ENCODE measurements around the gene UPF1. TPM values are rescaled to one million over a fixed set of nuclear protein-coding genes. Genes with fewer than 3 reads are reported as not detected.

Gene UPF1
- total RNA-seq, 1 experiment from 2014 or later = 111 TPM

DNA sequence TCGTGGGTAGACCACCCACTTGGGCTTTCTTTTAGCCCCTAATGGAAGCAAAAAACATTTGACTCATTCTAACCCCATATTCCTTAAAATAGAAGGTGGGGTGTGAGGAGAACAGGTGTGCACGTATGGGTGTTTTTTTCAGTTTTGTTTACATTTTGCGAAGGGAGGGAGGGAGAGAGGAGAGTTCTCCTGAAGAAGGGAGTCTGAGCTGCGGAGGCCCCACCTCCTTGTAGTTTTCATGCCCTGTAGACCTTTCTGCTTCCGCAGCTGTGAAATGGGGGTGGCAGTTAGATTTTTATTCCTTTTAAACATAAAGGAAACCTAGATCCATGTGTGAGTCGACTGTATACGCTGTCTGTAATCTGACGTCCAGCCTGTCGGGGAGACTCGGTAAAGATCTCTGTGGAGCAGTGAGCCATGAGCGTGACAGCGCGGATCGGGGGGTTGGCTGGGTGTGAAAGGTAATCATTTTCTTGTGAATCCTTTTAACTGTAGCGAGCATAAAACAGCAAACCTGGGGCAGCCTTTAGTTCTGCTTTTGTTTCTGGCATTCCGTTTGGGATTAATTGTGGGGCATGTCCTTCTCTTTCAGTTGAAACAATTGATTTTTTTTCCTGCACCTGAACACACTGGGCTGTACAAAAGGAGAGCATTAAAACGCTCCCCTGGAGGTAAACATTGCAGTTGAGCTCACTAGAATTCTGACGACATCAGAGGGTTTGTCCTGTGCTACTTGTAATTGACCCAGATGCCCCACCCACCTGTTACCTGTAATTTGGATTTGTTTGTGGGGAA, 2.3 kb downstream of the UPF1 start:
- in situ Hi-C loops (cut with HindIII; ENCODE audit: low sequenced_read_pairs) = no loop called here
- DNase-seq (ENCODE audit: low spot score) = no peak

- in situ Hi-C loops (cut with HindIII; ENCODE audit: low sequenced_read_pairs) = no loop called here
- DNase-seq (ENCODE audit: low spot score) = no peak
These were observed 2.9 kb downstream of the UPF1 start for GRCh38 chr19:18834644-18834984.

GRCh38 chr19:18839465-18840287, 7.9 kb downstream of the UPF1 start:
- no peak for DNase-seq (ENCODE audit: low spot score)
- in situ Hi-C loops (cut with HindIII; ENCODE audit: low sequenced_read_pairs) = no loop called here

- in situ Hi-C loops (cut with HindIII; ENCODE audit: low sequenced_read_pairs) = no loop called here
- peak; percentile 52 for DNase-seq (ENCODE audit: low spot score)
These were observed 8.8 kb downstream of the UPF1 start for GRCh38 chr19:18840288-18841267.

DNA sequence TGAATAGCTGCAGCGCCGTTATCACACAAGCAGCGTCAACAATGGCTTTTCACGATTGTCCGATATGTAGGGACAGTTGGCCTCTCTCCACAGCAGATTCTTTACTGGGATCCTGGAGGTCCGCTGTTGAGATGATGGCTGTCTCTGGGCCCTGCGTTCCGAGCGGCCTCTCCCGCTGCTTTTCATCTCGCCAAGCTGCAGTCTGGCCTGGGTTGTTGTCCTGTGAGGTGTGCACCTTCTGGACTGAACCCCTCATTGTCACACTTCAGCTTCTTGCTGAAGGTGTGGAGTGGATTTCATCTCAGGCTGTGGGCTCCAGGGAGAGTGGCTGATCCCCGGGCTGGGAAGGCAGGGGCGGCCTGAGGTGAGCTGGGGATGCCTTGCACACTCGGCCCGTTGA, 9.6 kb downstream of the UPF1 start:
- no peak for DNase-seq (ENCODE audit: low spot score)
- in situ Hi-C loops (cut with HindIII; ENCODE audit: low sequenced_read_pairs) = no loop called here

DNA sequence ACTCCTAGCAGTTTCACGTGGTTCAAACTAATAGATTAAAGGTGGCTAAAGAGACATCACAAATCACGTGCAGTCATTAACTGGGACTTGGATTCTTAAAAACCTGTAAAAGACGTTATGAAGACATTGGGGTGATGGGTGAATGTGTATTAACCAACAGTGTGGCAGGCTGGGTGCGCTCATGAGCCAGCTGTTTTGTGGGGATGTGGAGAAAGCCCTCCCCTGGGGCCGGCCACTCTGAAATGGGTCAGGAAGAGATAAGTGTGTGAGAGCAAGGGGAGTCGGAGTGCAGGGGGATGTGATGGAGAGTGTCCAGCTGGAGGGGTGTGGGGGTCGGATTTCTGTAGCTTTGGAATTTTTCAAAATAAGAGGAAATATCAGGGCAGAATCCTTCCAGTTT, 10.4 kb downstream of the UPF1 start:
- DNase-seq (ENCODE audit: low spot score) = no peak
- in situ Hi-C loops (cut with HindIII; ENCODE audit: low sequenced_read_pairs) = no loop called here

- in situ Hi-C loops (cut with HindIII; ENCODE audit: low sequenced_read_pairs) = no loop called here
- DNase-seq (ENCODE audit: low spot score) = no peak
These were observed 12.2 kb downstream of the UPF1 start for GRCh38 chr19:18843960-18844359.

- DNase-seq (ENCODE audit: low spot score) = no peak
- in situ Hi-C loops (cut with HindIII; ENCODE audit: low sequenced_read_pairs) = no loop called here
These were observed 13.1 kb downstream of the UPF1 start for GRCh38 chr19:18844806-18845329.

DNA sequence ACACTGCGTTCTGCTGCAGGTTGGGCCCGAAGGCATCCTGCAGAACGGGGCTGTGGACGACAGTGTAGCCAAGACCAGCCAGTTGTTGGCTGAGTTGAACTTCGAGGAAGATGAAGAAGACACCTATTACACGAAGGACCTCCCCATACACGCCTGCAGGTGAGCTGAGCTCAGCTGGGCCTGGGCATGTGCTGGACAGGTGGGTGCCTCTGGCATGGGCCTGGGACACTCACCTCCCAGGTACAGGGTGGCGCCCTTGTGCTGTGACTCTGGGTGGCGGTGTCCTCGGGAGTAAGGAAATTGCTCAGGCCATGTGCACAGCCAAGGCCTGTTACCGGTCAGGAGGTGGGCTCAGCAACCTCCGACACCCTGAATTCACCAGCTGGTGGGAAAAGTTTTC, 14.2 kb downstream of the UPF1 start:
- in situ Hi-C loops (cut with HindIII; ENCODE audit: low sequenced_read_pairs) = no loop called here
- DNase-seq (ENCODE audit: low spot score) = no peak

GRCh38 chr19:18846862-18847548, 15.2 kb downstream of the UPF1 start:
- in situ Hi-C loops (cut with HindIII; ENCODE audit: low sequenced_read_pairs) = no loop called here

GRCh38 chr19:18847549-18848463, 16.0 kb downstream of the UPF1 start:
- DNase-seq (ENCODE audit: low spot score) = no peak
- in situ Hi-C loops (cut with HindIII; ENCODE audit: low sequenced_read_pairs) = no loop called here

More at GRCh38 chr19:18846862-18847548, 15.2 kb downstream of the UPF1 start:
- DNase-seq (ENCODE audit: low spot score) = peak; percentile 90

DNA sequence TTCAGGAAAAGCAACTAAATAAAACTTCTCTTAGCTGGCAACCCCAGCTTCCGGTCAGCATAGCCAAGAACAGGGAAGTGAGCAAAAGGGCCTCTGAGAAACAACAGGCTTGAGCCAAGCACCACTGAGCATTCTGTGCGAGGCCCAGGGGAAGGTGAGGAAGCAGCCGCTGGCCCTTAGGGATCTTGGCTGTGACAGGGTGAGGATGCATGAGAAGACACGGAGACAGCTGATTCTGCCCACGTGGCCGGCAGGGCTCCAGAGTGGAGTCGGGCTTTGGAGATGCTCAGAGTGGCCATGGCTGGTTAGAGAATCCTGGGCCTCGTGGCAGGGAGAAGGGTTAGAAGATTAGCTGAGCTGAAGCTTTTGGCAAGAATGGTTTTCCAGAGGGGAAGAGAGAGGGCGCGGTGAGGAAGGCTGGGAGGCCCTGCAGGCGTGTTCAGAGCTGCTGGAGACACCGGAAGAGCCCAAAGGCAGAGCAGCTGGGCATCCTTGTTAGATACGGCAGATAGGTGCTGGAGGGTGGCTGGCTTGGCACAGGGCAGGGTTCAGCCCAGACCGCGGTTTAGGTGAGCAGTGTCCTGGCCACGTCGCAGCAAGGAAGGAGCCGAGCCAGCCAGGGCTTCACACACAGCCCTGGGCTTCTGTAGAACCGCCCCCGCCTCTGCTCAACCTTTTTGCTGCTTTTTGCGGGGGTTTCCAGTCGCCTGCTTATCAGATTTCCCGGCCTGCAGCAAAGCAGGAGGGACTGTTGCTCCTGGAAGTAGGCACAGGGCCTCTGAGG, 17.3 kb downstream of the UPF1 start:
- DNase-seq (ENCODE audit: low spot score) = peak; percentile 56
- in situ Hi-C loops (cut with HindIII; ENCODE audit: low sequenced_read_pairs) = no loop called here

DNA sequence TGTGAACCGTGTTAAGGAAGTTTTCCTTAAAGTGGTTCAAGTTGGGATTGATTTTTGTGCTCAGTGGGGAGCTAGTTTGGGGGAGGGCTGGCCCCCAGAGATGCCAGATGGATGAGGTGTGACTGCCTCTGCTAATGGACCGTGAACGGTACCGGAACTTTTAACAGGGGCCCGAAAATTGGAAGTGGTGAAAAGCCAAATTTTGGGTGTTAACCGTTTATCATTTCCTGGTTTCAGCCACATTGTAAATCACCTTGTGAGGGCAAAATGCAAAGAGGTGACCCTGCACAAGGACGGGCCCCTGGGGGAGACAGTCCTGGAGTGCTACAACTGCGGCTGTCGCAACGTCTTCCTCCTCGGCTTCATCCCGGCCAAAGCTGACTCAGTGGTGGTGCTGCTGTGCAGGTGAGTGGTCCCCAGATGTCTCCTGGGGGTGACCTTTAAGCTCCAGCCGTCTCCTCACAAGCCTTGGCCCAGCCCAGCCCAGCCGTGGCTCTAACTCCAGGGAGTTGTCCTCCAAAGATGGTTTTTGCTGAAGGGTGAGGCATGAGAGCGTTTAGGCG, 18.2 kb downstream of the UPF1 start:
- in situ Hi-C loops (cut with HindIII; ENCODE audit: low sequenced_read_pairs) = no loop called here
- no peak for DNase-seq (ENCODE audit: low spot score)

- in situ Hi-C loops (cut with HindIII; ENCODE audit: low sequenced_read_pairs) = no loop called here
- no peak for DNase-seq (ENCODE audit: low spot score)
These were observed 19.0 kb downstream of the UPF1 start for GRCh38 chr19:18850471-18851375.

DNA sequence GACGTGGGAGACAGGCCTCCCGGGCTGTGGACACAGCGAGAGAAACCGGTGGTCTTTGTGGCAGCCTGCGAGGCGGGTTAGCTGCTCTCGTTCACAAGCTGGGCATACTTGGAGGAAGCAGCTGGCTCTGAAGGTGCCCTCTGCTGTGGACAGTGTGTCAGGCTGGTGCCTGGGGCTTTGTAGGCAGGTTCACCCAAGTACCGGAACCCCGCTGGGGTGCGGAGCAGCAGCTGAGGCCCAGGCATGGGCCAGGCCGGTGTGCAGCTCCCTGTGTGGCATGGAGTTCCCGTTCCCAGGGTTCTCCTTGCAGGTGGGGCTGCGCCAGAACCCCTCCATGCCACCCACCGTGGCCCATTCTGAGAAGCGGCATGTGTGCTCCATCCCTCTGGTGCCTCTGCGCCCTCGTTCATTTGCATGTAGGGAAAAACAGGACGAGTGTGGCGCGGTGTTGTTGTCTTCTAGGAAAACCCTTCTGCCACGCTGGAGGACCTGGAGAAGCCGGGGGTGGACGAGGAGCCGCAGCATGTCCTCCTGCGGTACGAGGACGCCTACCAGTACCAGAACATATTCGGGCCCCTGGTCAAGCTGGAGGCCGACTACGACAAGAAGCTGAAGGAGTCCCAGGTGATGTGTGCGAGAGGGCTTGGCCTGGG, 20.0 kb downstream of the UPF1 start:
- in situ Hi-C loops (cut with HindIII; ENCODE audit: low sequenced_read_pairs) = no loop called here
- DNase-seq (ENCODE audit: low spot score) = no peak

Data from G401 (cell line).